Activated naive CD8-positive, alpha-beta T cell treated with anti-CD3 and anti-CD28 coated beads for 36 hours (primary cell): ENCODE data around the gene GID8. TPM values are rescaled to one million over a fixed set of nuclear protein-coding genes. Genes with fewer than 3 reads are reported as not detected.

Source experiments
- DNase-seq: peaks from one replicate; pipeline ENCODE4 v3.0.0; 2021
- H3K27ac Mint-ChIP-seq: one replicate; pipeline ENCODE4 v1.8.0; 2022; ENCODE audit warnings: mild to moderate bottlenecking, moderate library complexity, mixed read lengths
- H3K27me3 Mint-ChIP-seq: one replicate; pipeline ENCODE4 v1.8.0; 2022; ENCODE audit warnings: mild to moderate bottlenecking, mixed read lengths
- H3K36me3 Mint-ChIP-seq: one replicate; pipeline ENCODE4 v1.8.0; 2021; ENCODE audit warnings: mild to moderate bottlenecking, mixed read lengths
- H3K4me1 Mint-ChIP-seq: one replicate; pipeline ENCODE4 v1.8.0; 2021; ENCODE audit warnings: mixed read lengths
- H3K4me3 Mint-ChIP-seq: one replicate; pipeline ENCODE4 v1.8.0; 2022; ENCODE audit warnings: mild to moderate bottlenecking, moderate library complexity, mixed read lengths
- H3K9me3 Mint-ChIP-seq: one replicate; pipeline ENCODE4 v1.8.0; 2022; ENCODE audit warnings: mixed read lengths
- total RNA-seq, 2 experiments: library from RNA; stranded (reverse); gene quantifications; one replicate each; pipeline ENCODE4 v1.2.3, GENCODE V29; 2021

The GID8 gene
- total RNA-seq, 2 experiments from 2014 or later: 47.6 to 48.5 TPM

- Mint-ChIP-seq H3K36me3 (no peaks in the 10 kb centered on the region), H3K4me1 (no peaks in the 10 kb centered on the region), H3K27me3 (peaks cover 44% of the 10 kb centered on the region), H3K4me3 (no peak overlapping the region), H3K9me3 (no peaks in the 10 kb centered on the region), H3K27ac (no peak overlapping the region)
- no peak for DNase-seq
Observed at GRCh38 chr20:62995898-62996595, 58.1 kb downstream of the GID8 start.

GRCh38 chr20:62996596-62996982 is 58.6 kb downstream of the GID8 start:
- H3K9me3 Mint-ChIP-seq: no peaks in the 10 kb centered on the region
- no peak overlapping the region for H3K27ac Mint-ChIP-seq
- no peaks in the 10 kb centered on the region for H3K36me3 Mint-ChIP-seq
- no peaks in the 10 kb centered on the region for H3K4me1 Mint-ChIP-seq
- peaks cover 46% of the 10 kb centered on the region for H3K27me3 Mint-ChIP-seq
- H3K4me3 Mint-ChIP-seq: no peak overlapping the region
- DNase-seq: no peak

- Mint-ChIP-seq H3K36me3 (no peaks in the 10 kb centered on the region), H3K9me3 (no peaks in the 10 kb centered on the region), H3K4me3 (no peak overlapping the region), H3K4me1 (no peaks in the 10 kb centered on the region), H3K27me3 (peaks cover 51% of the 10 kb centered on the region), H3K27ac (no peak overlapping the region)
- DNase-seq: no peak
Observed at GRCh38 chr20:62997417-62998035, 59.6 kb downstream of the GID8 start.

Other genes starting within 250 kb of the GID8 start
- not detected for gene NTSR1, start 229.3 kb upstream of the GID8 start, total RNA-seq
- gene MRGBP, start 141.7 kb upstream of the GID8 start, total RNA-seq: 10 to 100 TPM; 19.3 to 19.8 TPM
- 10 to 100 TPM; 66.1 to 69.9 TPM for gene OGFR, start 133.3 kb upstream of the GID8 start, total RNA-seq
- gene COL9A3, start 121.1 kb upstream of the GID8 start, total RNA-seq: 1 to 10 TPM in 1 of 2 experiments, under 1 TPM in 1; 0.35 to 1.0 TPM
- 1 to 10 TPM; 5.4 to 5.8 TPM for gene TCFL5, start 76.3 kb upstream of the GID8 start, total RNA-seq
- gene DIDO1, start 11.6 kb upstream of the GID8 start, total RNA-seq: 10 to 100 TPM; 46.3 to 47.2 TPM
- 10 to 100 TPM; 49.7 to 52.1 TPM for gene SLC17A9, start 14.6 kb downstream of the GID8 start, total RNA-seq
- gene BHLHE23, start 68.8 kb downstream of the GID8 start, total RNA-seq: not detected